Kidney (tissue), 14 donors: ENCODE results near the gene S100Z. TPM values are rescaled to one million over a fixed set of nuclear protein-coding genes. Genes with fewer than 3 reads are reported as not detected.
"Not testable (repeated sequence)": the region's sequence is repeated elsewhere in the genome, so short reads cannot be mapped to it uniquely, and the experiment has no call there.

Experiments
- DNase-seq, 5 donors: peaks; one replicate each; pipeline ENCODE4 v3.0.0-alpha.2; 2013 to 2020
- FAIRE-seq: peaks from 2 replicates; lab custom pipeline; 2012; peaks lifted over from hg19 to GRCh38; lab: Jason Lieb, UNC
- H3K27ac ChIP-seq, 2 donors: one replicate each; pipeline ENCODE4 v1.7.0; 2013; ENCODE audit warnings: low read depth in 2 of 2, low read length in 2 of 2, inconsistent platforms in 1 of 2
- H3K27me3 ChIP-seq: one replicate; pipeline ENCODE4 v1.7.1; 2013; ENCODE audit warnings: low read length, inconsistent platforms; ENCODE audit not compliant: control insufficient read depth, insufficient read depth
- H3K36me3 ChIP-seq, 3 donors: one replicate each; pipeline versions ENCODE4 v1.7.0 to v1.7.1; 2013; ENCODE audit warnings: low read length in 3 of 3, control low read depth in 1 of 3, inconsistent platforms in 1 of 3; ENCODE audit not compliant: insufficient read depth in 3 of 3, control insufficient read depth in 2 of 3
- H3K4me1 ChIP-seq, 3 donors: one replicate each; pipeline versions ENCODE4 v1.7.0 to v1.7.1; 2013; ENCODE audit warnings: low read length in 3 of 3, inconsistent platforms in 1 of 3, low read depth in 1 of 3; ENCODE audit not compliant: control insufficient read depth in 2 of 3, insufficient read depth in 2 of 3
- H3K4me3 ChIP-seq, 3 donors: one replicate each; pipeline versions ENCODE4 v1.7.0 to v1.8.1; 2013; ENCODE audit warnings: low read length in 3 of 3, control low read depth in 1 of 3, inconsistent platforms in 1 of 3
- H3K9ac ChIP-seq, 3 donors: one replicate each; pipeline versions ENCODE4 v1.7.0 to v1.7.1; 2013; ENCODE audit warnings: low read length in 3 of 3, control low read depth in 1 of 3, inconsistent platforms in 1 of 3
- H3K9me3 ChIP-seq, 3 donors: one replicate each; pipeline versions ENCODE4 v1.7.0 to v1.7.1; 2013; ENCODE audit warnings: low read length in 3 of 3, control low read depth in 1 of 3, inconsistent platforms in 1 of 3; ENCODE audit not compliant: control insufficient read depth in 2 of 3, insufficient read depth in 1 of 3
- CTCF ChIP-seq: IDR thresholded peaks from 3 replicates; pipeline ENCODE4 v1.5.1; 2012; ENCODE audit warnings: mild to moderate bottlenecking, moderate library complexity, borderline replicate concordance; ENCODE audit not compliant: insufficient read depth; ENCODE audit errors: extremely low read depth
- intact Hi-C: fragments of 100-400 bp; cut with DNase I; formaldehyde crosslinking; loops from one replicate; pipeline ENCODE4 v1.11.1; 2022
- polyA plus RNA-seq: library from polyadenylated mRNA; stranded (reverse); fragments of 350-450 nt; fragmentation: Illumina TruSeq; extraction: RNeasy Lipid Tissue Mini Kit (QIAGEN cat#74804); gene quantifications from one replicate; pipeline ENCODE4 v1.2.3, GENCODE V29; 2014; ENCODE audit warnings: low read depth, low replicate concordance; ENCODE audit not compliant: insufficient read depth
- total RNA-seq: library from RNA; stranded (reverse); fragmentation: NEBNext Ultra II Directional; extraction: Animal tissue kit (Norgen Biotek cat#: 25700); gene quantifications from one replicate; pipeline ENCODE4 v1.2.1, GENCODE V29; 2021
- donor health status: control.
- donor health status: control.
- donor health status: control.
- donor health status: control.
- donor health status: control.
- donor health status: DM: yes; HTN: yes; CAD: no.
- donor health status: Normal renal cell carcinoma (clear cell type).

Gene S100Z
- total and polyA plus RNA-seq, 2 donors from 2014 or later = 0.69 to 1.2 TPM

GRCh38 chr5:76944638-76945037 is 94.8 kb downstream of the S100Z start:
- Histone ChIP-seq H3K9me3 (no peaks in the 10 kb centered on the region), H3K27me3 (no peaks in the 10 kb centered on the region), H3K4me3 (no peak overlapping the region), H3K4me1 (no peaks in the 10 kb centered on the region), H3K27ac (no peak overlapping the region), H3K36me3 (no peaks in the 10 kb centered on the region), H3K9ac (no peak overlapping the region)
- FAIRE-seq (no peak), DNase-seq (peak in 2 of 5 donors; percentile 26 to 36)
- TF ChIP-seq CTCF = no peak
- intact Hi-C loops = no loop called here

GRCh38 chr5:76945238-76945637 is 95.4 kb downstream of the S100Z start:
- H3K4me3 ChIP-seq, H3K27me3 ChIP-seq, H3K27ac ChIP-seq, FAIRE-seq, H3K4me1 ChIP-seq, H3K9me3 ChIP-seq, H3K9ac ChIP-seq, intact Hi-C loops, H3K36me3 ChIP-seq, DNase-seq: not testable (repeated sequence)

GRCh38 chr5:76946090-76946489 is 96.3 kb downstream of the S100Z start:
- DNase-seq (no peak), FAIRE-seq (no peak)

GRCh38 chr5:76947082-76947503 is 97.3 kb downstream of the S100Z start:
- H3K4me3 ChIP-seq = no peak overlapping the region
- H3K4me1 ChIP-seq = no peaks in the 10 kb centered on the region
- H3K36me3 ChIP-seq = no peaks in the 10 kb centered on the region
- intact Hi-C loops = no loop called here
- FAIRE-seq = no peak
- no peaks in the 10 kb centered on the region for H3K9me3 ChIP-seq
- TF ChIP-seq CTCF = no peak
- H3K27ac ChIP-seq = no peak overlapping the region
- no peak overlapping the region for H3K9ac ChIP-seq
- H3K27me3 ChIP-seq = no peaks in the 10 kb centered on the region
- peak in 1 of 5 donors; percentile 64 for DNase-seq

More at GRCh38 chr5:76946090-76946489, 96.3 kb downstream of the S100Z start:
- no peaks in the 10 kb centered on the region for H3K9me3 ChIP-seq
- TF ChIP-seq CTCF = no peak
- no peaks in the 10 kb centered on the region for H3K4me1 ChIP-seq
- intact Hi-C loops = no loop called here
- H3K36me3 ChIP-seq = no peaks in the 10 kb centered on the region
- no peak overlapping the region for H3K4me3 ChIP-seq
- no peak overlapping the region for H3K9ac ChIP-seq
- H3K27me3 ChIP-seq = no peaks in the 10 kb centered on the region
- no peak overlapping the region for H3K27ac ChIP-seq
